Measurements from ENCODE around the gene CC2D1A.

GRCh38 chr19:13869281-13869680 lies 36.7 kb upstream of the CC2D1A start:
- no peak for TF ChIP-seq POLR2A (IDR thresholded peaks at IDR 0.05)
- no peak for TF ChIP-seq CTCF (IDR thresholded peaks at IDR 0.05)

Data from body of pancreas (tissue), 4 donors.